Progenitor cell of endocrine pancreas (in vitro differentiated cells): ENCODE results near the gene ABHD17A. TPM values are rescaled to one million over a fixed set of nuclear protein-coding genes. Genes with fewer than 3 reads are reported as not detected.

Experiments used
- DNase-seq: peaks from one replicate; pipeline ENCODE4 v3.0.0; 2021; ENCODE audit warnings: low spot score; ENCODE audit not compliant: unreplicated experiment
- H3K27ac Mint-ChIP-seq: 2 replicates; pipeline ENCODE4 v1.8.0; 2021; ENCODE audit warnings: mild to moderate bottlenecking, moderate library complexity, mixed read lengths
- H3K27me3 Mint-ChIP-seq: 2 replicates; pipeline ENCODE4 v1.8.0; 2021; ENCODE audit warnings: mixed read lengths
- H3K36me3 Mint-ChIP-seq: 2 replicates; pipeline ENCODE4 v1.8.0; 2022; ENCODE audit warnings: mixed read lengths; ENCODE audit not compliant: insufficient read depth
- H3K4me1 Mint-ChIP-seq: 2 replicates; pipeline ENCODE4 v1.8.0; 2021; ENCODE audit warnings: low read depth, mixed read lengths
- H3K4me3 Mint-ChIP-seq: 2 replicates; pipeline ENCODE4 v1.8.0; 2021; ENCODE audit warnings: low read depth, mild to moderate bottlenecking, moderate library complexity, mixed read lengths
- H3K9me3 Mint-ChIP-seq: 2 replicates; pipeline ENCODE4 v1.8.0; 2021; ENCODE audit warnings: low read depth, mixed read lengths
- total RNA-seq: library from RNA; stranded (reverse); gene quantifications from 2 replicates; pipeline ENCODE4 v1.2.1, GENCODE V29; 2021
- TF ChIP-seq, protein P1 (sequence below): fragments of 200-600 bp; sonication (generic); IDR thresholded peaks from one replicate; pipeline ENCODE4 v1.5.0; 2021; ENCODE audit warnings: antibody characterized with exemption, mild to moderate bottlenecking; ENCODE audit not compliant: unreplicated experiment

Gene ABHD17A
- total RNA-seq, 1 donor from 2014 or later, result 48.8 TPM

- Mint-ChIP-seq H3K36me3 (no peaks in the 10 kb centered on the region), H3K27me3 (peaks cover 21% of the 10 kb centered on the region), H3K9me3 (no peaks in the 10 kb centered on the region), H3K4me3 (peak overlapping the region; percentile 11), H3K4me1 (peaks cover 10% of the 10 kb centered on the region), H3K27ac (no peak overlapping the region)
- no peak for DNase-seq
- TF ChIP-seq, protein P1, sequence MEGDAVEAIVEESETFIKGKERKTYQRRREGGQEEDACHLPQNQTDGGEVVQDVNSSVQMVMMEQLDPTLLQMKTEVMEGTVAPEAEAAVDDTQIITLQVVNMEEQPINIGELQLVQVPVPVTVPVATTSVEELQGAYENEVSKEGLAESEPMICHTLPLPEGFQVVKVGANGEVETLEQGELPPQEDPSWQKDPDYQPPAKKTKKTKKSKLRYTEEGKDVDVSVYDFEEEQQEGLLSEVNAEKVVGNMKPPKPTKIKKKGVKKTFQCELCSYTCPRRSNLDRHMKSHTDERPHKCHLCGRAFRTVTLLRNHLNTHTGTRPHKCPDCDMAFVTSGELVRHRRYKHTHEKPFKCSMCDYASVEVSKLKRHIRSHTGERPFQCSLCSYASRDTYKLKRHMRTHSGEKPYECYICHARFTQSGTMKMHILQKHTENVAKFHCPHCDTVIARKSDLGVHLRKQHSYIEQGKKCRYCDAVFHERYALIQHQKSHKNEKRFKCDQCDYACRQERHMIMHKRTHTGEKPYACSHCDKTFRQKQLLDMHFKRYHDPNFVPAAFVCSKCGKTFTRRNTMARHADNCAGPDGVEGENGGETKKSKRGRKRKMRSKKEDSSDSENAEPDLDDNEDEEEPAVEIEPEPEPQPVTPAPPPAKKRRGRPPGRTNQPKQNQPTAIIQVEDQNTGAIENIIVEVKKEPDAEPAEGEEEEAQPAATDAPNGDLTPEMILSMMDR, result no peak
Observed at GRCh38 chr19:1860821-1861598, 24.3 kb downstream of the ABHD17A start.

DNA sequence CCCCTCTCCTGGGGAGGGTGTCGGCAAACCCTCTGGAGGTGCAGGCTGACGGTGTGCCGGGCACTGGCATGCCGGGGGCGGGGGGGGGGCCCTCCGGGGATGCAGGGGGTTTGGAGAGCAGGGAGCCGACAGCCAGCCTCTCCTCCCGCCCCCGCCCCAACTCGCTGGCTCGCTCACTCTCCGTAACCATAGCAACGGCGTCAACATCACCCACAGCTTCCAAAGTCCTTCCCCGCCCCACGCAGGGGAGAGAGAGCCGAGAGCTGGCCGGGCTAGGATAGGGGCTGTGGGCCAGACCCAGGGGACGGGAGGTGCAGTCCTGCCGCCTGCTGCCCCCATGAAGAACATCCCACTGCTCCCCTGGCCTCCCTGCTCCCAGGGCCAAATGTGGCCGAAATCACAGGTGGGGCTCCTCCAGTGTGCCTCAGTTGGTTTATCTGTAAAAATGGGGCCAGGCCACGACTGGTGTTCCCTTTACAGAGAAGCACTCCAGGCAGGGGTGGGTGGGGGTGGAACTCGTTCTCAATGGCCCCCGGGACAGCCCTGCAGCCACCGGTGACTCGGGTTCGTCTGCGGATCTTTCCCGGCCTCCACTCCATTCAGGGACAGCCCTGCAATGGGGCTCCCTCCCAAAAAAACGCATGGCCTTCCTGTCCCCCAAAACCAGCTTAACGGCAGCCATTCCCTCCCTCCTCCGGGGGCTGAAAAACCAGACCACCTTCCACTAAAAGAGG, 25.1 kb downstream of the ABHD17A start:
- H3K4me3 Mint-ChIP-seq, result no peak overlapping the region
- H3K9me3 Mint-ChIP-seq, result no peaks in the 10 kb centered on the region
- no peak overlapping the region for H3K27ac Mint-ChIP-seq
- H3K27me3 Mint-ChIP-seq, result peaks cover 21% of the 10 kb centered on the region
- TF ChIP-seq, protein P1, result no peak
- no peak for DNase-seq
- H3K4me1 Mint-ChIP-seq, result peaks cover 10% of the 10 kb centered on the region
- no peaks in the 10 kb centered on the region for H3K36me3 Mint-ChIP-seq

GRCh38 chr19:1859331-1859781, 25.9 kb downstream of the ABHD17A start:
- peaks cover 21% of the 10 kb centered on the region for H3K27me3 Mint-ChIP-seq
- no peaks in the 10 kb centered on the region for H3K9me3 Mint-ChIP-seq
- peaks cover 10% of the 10 kb centered on the region for H3K4me1 Mint-ChIP-seq
- H3K36me3 Mint-ChIP-seq, result no peaks in the 10 kb centered on the region
- peak overlapping the region; percentile 23 for H3K27ac Mint-ChIP-seq
- TF ChIP-seq, protein P1, result no peak
- H3K4me3 Mint-ChIP-seq, result peak overlapping the region; percentile 45
- no peak for DNase-seq

DNA sequence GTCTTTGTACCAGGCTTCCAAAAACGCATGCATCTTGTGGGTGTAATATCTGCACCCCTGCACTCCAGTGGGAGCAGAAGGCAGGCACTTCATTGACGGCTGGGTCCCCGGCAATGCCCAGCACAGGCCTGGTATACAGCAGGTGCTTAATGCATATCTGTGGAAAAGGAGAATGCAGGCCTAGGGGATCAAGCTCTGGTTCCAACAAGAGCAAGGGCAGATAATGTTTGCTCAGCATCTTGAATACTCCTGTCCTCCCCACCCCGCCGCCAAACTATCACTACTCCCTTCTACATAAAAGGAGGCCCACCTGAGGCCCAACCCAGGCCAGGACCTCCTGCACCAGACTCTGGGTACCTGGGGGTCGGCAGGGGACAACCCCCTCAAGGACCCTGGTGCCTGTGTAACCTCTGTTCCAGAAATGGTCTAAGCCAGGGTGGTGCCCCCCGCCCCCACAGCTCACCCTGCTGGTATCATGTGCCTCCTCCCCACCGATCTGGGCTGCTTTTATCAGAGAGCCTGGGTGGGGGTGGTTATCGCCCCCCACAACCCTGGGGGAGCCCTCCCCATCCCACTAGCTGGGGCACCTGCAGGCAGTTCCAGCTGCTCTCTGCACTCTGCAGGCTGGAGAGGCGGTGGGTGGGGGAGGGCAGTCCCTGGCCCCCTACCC, 26.7 kb downstream of the ABHD17A start:
- TF ChIP-seq, protein P1, result no peak
- Mint-ChIP-seq H3K4me3 (no peak overlapping the region), H3K4me1 (peaks cover 10% of the 10 kb centered on the region), H3K36me3 (no peaks in the 10 kb centered on the region), H3K27me3 (peaks cover 21% of the 10 kb centered on the region), H3K27ac (no peak overlapping the region), H3K9me3 (no peaks in the 10 kb centered on the region)
- DNase-seq, result no peak

GRCh38 chr19:1857648-1858326, 27.5 kb downstream of the ABHD17A start:
- H3K27ac Mint-ChIP-seq, result no peak overlapping the region
- no peaks in the 10 kb centered on the region for H3K9me3 Mint-ChIP-seq
- DNase-seq, result no peak
- H3K27me3 Mint-ChIP-seq, result peaks cover 21% of the 10 kb centered on the region
- peaks cover 10% of the 10 kb centered on the region for H3K4me1 Mint-ChIP-seq
- peaks cover 1% of the 10 kb centered on the region for H3K36me3 Mint-ChIP-seq
- TF ChIP-seq, protein P1, result no peak
- peak overlapping the region; percentile 21 for H3K4me3 Mint-ChIP-seq
